GM23248 (cell line): ENCODE data around the gene PPP4R3A.

Source experiments
- EZH2 ChIP-seq: fragments of 200-600 bp; sonication (generic); IDR thresholded peaks from 2 replicates; pipeline ENCODE4 v1.6.1; 2018; ENCODE audit warnings: antibody characterized with exemption, mild to moderate bottlenecking; ENCODE audit not compliant: insufficient read depth, poor library complexity, severe bottlenecking
- EZH2phosphoT487 ChIP-seq: fragments of 200-600 bp; sonication (generic); IDR thresholded peaks from 2 replicates; pipeline ENCODE4 v1.6.1; 2018; ENCODE audit warnings: antibody characterized with exemption, moderate library complexity, mild to moderate bottlenecking, low read depth; ENCODE audit not compliant: insufficient read depth

DNA sequence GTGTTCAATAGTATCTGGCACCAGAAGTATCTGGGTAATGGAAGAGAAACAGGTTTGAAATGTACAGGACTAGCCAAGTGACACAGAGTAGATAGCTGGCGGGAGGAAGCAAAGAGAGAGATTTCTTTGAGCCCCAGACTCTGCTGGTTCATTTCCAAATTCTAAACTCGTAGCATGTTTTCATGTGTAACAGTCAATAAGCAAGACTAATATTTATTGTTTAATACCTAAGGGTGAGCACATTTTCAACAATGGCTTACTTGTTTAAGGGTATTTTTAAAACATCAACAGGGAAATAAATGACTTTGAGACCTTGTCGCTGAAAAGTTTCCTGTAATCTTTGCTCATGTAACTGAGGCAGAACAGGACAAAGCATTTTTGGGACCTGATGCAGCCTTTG, 80.7 kb downstream of the PPP4R3A start:
- TF ChIP-seq EZH2 (no peak), EZH2phosphoT487 (no peak)
